A549 treated with DMSO at 1 μM for 4 hours (cell line): ENCODE measurements around the gene PDLIM3. TPM values are rescaled to one million over a fixed set of nuclear protein-coding genes. Genes with fewer than 3 reads are reported as not detected.

Source experiments
- total RNA-seq: library from RNA; stranded (reverse); fragments of 200-300 nt; extraction: Qiagen RNA extraction; gene quantifications from 5 replicates; pipeline ENCODE4 v1.2.3, GENCODE V29; 2022; ENCODE audit warnings: low read depth

The PDLIM3 gene, protein sequence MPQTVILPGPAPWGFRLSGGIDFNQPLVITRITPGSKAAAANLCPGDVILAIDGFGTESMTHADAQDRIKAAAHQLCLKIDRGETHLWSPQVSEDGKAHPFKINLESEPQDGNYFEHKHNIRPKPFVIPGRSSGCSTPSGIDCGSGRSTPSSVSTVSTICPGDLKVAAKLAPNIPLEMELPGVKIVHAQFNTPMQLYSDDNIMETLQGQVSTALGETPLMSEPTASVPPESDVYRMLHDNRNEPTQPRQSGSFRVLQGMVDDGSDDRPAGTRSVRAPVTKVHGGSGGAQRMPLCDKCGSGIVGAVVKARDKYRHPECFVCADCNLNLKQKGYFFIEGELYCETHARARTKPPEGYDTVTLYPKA
- total RNA-seq = 0.10 to 0.32 TPM (median 0.26 TPM) in 5 replicates

GRCh38 chr4:185534866-185535611, at the start of gene PDLIM3:
Gene PDLIM3, minus strand, starts transcription at chr4:185535507. Its CDS starts 73 bp downstream, at chr4:185535434.

GRCh38 chr4:185471235-185472102, 63.8 kb downstream of the PDLIM3 start, which contains the start of gene CCDC110:
Gene CCDC110, minus strand, starts transcription at chr4:185471733. Its CDS starts 50 bp downstream, at chr4:185471683.

Other genes with a start within 250 kb of the PDLIM3 start
- gene LRP2BP, start 139.6 kb downstream of the PDLIM3 start, total RNA-seq = 0.09 to 0.15 TPM (median 0.11 TPM) in 5 replicates
- 2.3 to 3.8 TPM (median 3.6 TPM) in 5 replicates for gene ANKRD37, start 138.7 kb downstream of the PDLIM3 start, total RNA-seq
- gene UFSP2, start 109.5 kb downstream of the PDLIM3 start, total RNA-seq = 12.6 to 14.7 TPM (median 13.9 TPM) in 5 replicates
- gene CCDC110, start 63.8 kb downstream of the PDLIM3 start, total RNA-seq = not detected in 5 replicates